Left renal pelvis (tissue), 4 donors: ENCODE results near the gene C11orf42. TPM values are rescaled to one million over a fixed set of nuclear protein-coding genes. Genes with fewer than 3 reads are reported as not detected.

Experiments
- DNase-seq, 4 donors: peaks; one replicate each; pipeline ENCODE4 v3.0.0-alpha.2; 2013; ENCODE audit warnings: low read depth in 4 of 4, low spot score in 3 of 4
- polyA plus RNA-seq, 4 donors: library from polyadenylated mRNA; unstranded; fragments of 120-200 nt; gene quantifications; one replicate each; pipeline ENCODE4 v1.2.1, GENCODE V29; 2013; ENCODE audit not compliant: insufficient read length in 4 of 4

C11orf42 gene
- polyA plus RNA-seq, 4 donors: 0.23 to 2.3 (median 0.98) TPM

GRCh38 chr11:6251990-6252473 is 46.7 kb downstream of the C11orf42 start:
- no peak for DNase-seq

- DNase-seq: no peak
These were observed 47.8 kb downstream of the C11orf42 start for GRCh38 chr11:6253197-6253596.

- no peak for DNase-seq
These were observed 52.8 kb downstream of the C11orf42 start for GRCh38 chr11:6258141-6258540.

- no peak for DNase-seq
These were observed 53.3 kb downstream of the C11orf42 start for GRCh38 chr11:6258571-6259081.

GRCh38 chr11:6260207-6260726 is 54.9 kb downstream of the C11orf42 start:
- no peak for DNase-seq

Other genes with a start within 250 kb of the C11orf42 start
- not detected for gene OR56A5, start 237.1 kb upstream of the C11orf42 start, polyA plus RNA-seq
- gene OR52L1, start 218.6 kb upstream of the C11orf42 start, polyA plus RNA-seq: not detected
- gene OR56A4, start 198.6 kb upstream of the C11orf42 start, polyA plus RNA-seq: under 1 TPM in 1 of 4 donors, not detected in 3; 0.06 TPM
- not detected for gene OR56A1, start 174.8 kb upstream of the C11orf42 start, polyA plus RNA-seq
- gene OR56B4, start 97.9 kb upstream of the C11orf42 start, polyA plus RNA-seq: under 1 TPM in 1 of 4 donors, not detected in 3; 0.22 TPM
- gene OR52B2, start 35.2 kb upstream of the C11orf42 start, polyA plus RNA-seq: not detected
- gene OR52W1, start 6.3 kb upstream of the C11orf42 start, polyA plus RNA-seq: under 1 TPM in 2 of 4 donors, not detected in 2; 0.14 to 0.16 TPM
- 10 to 100 TPM; 40.0 to 68.9 (median 46.3) TPM for gene FHIP1B, start 29.1 kb downstream of the C11orf42 start, polyA plus RNA-seq
- gene CNGA4, start 33.5 kb downstream of the C11orf42 start, polyA plus RNA-seq: under 1 TPM; 0.09 to 0.34 (median 0.27) TPM
- under 1 TPM; 0.25 to 0.76 (median 0.56) TPM for gene CCKBR, start 54.3 kb downstream of the C11orf42 start, polyA plus RNA-seq
- 10 to 100 TPM; 12.0 to 39.8 (median 16.9) TPM for gene CAVIN3, start 114.9 kb downstream of the C11orf42 start, polyA plus RNA-seq
- gene SMPD1, start 184.9 kb downstream of the C11orf42 start, polyA plus RNA-seq: 10 to 100 TPM; 33.8 to 35.8 (median 34.8) TPM
- gene APBB1, start 213.5 kb downstream of the C11orf42 start, polyA plus RNA-seq: 10 to 100 TPM; 47.0 to 60.0 (median 51.3) TPM
- gene HPX, start 235.4 kb downstream of the C11orf42 start, polyA plus RNA-seq: 1 to 10 TPM; 2.4 to 7.4 (median 3.6) TPM